GM19452 (cell line): ENCODE data around the gene AMPD2.
"Not testable (repeated sequence)": the region's sequence is repeated elsewhere in the genome, so short reads cannot be mapped to it uniquely, and the experiment has no call there.

Experiments
- ATAC-seq: cut with Tn5 transposase; IDR thresholded peaks from one replicate; pipeline ENCODE4 v1.9.1; 2021; ENCODE audit not compliant: unreplicated experiment

AMPD2 gene

GRCh38 chr1:109676683-109677381 lies 57.2 kb downstream of the AMPD2 start:
- not testable (repeated sequence) for ATAC-seq

- ATAC-seq: no peak
These were observed 57.8 kb downstream of the AMPD2 start for GRCh38 chr1:109677459-109677858.

- ATAC-seq: not testable (repeated sequence)
These were observed 59.0 kb downstream of the AMPD2 start for GRCh38 chr1:109678637-109679036.
